Tibial nerve (tissue), 3 donors: ENCODE measurements around the gene ATOH8.
"Not testable (repeated sequence)": the region's sequence is repeated elsewhere in the genome, so short reads cannot be mapped to it uniquely, and the experiment has no call there.

Experiments used
- POLR2A ChIP-seq, 2 donors: fragments of 450-650 bp; IDR thresholded peaks; one replicate each; pipeline ENCODE4 v1.6.1; 2017; ENCODE audit warnings: antibody characterized with exemption in 2 of 2, mild to moderate bottlenecking in 2 of 2, moderate library complexity in 2 of 2
- TF ChIP-seq, protein P1 (sequence below), 5 experiments: fragments of 200-600 bp in 3 of 5; fragments of 450-650 bp in 2 of 5; sonication (generic) in 3 of 5; IDR thresholded peaks; one replicate each; pipeline ENCODE4 v1.5.1; 2016 to 2019; ENCODE audit warnings: antibody characterized with exemption in 5 of 5, mild to moderate bottlenecking in 3 of 5, moderate library complexity in 2 of 5

DNA sequence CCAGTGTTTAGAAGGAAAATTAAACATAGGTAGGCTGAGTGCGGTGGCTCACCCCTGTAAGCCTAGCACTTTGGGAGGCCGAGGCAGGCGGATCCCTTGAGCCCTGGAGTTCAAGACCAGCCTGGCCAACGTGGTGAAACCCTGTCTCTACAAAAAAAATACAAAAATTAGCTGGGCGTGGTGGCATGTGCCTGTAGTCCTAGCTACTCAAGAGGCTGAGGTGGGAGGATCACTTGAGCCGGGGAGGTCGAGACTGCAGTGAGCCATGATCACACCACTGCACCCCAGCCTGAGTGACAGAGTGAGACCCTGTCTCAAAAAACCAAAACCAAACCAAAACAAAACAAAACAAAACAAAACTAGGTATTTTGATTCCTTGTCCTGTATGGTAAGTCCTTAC lies 39.4 kb upstream of the ATOH8 start:
- TF ChIP-seq POLR2A (IDR thresholded peaks at IDR 0.05): not testable (repeated sequence)
- TF ChIP-seq, protein P1, sequence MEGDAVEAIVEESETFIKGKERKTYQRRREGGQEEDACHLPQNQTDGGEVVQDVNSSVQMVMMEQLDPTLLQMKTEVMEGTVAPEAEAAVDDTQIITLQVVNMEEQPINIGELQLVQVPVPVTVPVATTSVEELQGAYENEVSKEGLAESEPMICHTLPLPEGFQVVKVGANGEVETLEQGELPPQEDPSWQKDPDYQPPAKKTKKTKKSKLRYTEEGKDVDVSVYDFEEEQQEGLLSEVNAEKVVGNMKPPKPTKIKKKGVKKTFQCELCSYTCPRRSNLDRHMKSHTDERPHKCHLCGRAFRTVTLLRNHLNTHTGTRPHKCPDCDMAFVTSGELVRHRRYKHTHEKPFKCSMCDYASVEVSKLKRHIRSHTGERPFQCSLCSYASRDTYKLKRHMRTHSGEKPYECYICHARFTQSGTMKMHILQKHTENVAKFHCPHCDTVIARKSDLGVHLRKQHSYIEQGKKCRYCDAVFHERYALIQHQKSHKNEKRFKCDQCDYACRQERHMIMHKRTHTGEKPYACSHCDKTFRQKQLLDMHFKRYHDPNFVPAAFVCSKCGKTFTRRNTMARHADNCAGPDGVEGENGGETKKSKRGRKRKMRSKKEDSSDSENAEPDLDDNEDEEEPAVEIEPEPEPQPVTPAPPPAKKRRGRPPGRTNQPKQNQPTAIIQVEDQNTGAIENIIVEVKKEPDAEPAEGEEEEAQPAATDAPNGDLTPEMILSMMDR (IDR thresholded peaks at IDR 0.05): not testable (repeated sequence)
